Keratinocyte (primary cell): ENCODE measurements around the gene WNT7B. TPM values are rescaled to one million over a fixed set of nuclear protein-coding genes. Genes with fewer than 3 reads are reported as not detected.

Experiments
- DNase-seq: peaks from one replicate; pipeline ENCODE4 v3.0.0-alpha.2; 2011; ENCODE audit warnings: low read depth, missing footprints, low spot score
- FAIRE-seq: peaks from 2 replicates; lab custom pipeline; 2011; peaks lifted over from hg19 to GRCh38; lab: Jason Lieb, UNC
- H2AFZ ChIP-seq: 2 replicates; pipeline ENCODE4 v1.6.0; 2012; ENCODE audit warnings: low read length, control low read depth, inconsistent platforms; ENCODE audit not compliant: control insufficient read depth
- H3K27ac ChIP-seq: 2 replicates; pipeline ENCODE4 v1.5.1; 2011; ENCODE audit warnings: low read length; ENCODE audit not compliant: control insufficient read depth, insufficient read depth
- H3K27me3 ChIP-seq: 3 replicates; pipeline ENCODE4 v1.6.0; 2011; ENCODE audit warnings: low read length; ENCODE audit not compliant: control insufficient read depth, insufficient read depth; ENCODE audit errors: extremely low read depth
- H3K36me3 ChIP-seq, 2 experiments: 2 replicates in 1 of 2; 3 replicates in 1 of 2; pipeline ENCODE4 v1.5.1; 2011; ENCODE audit warnings: low read length in 2 of 2, mild to moderate bottlenecking in 1 of 2; ENCODE audit not compliant: control insufficient read depth in 2 of 2, insufficient read depth in 2 of 2; ENCODE audit errors: extremely low read depth in 1 of 2
- H3K4me1 ChIP-seq: 3 replicates; pipeline ENCODE4 v1.5.1; 2011; ENCODE audit warnings: low read length; ENCODE audit not compliant: control insufficient read depth, insufficient read depth; ENCODE audit errors: extremely low read depth
- H3K4me2 ChIP-seq: 3 replicates; pipeline ENCODE4 v1.6.0; 2011; ENCODE audit warnings: low read depth, low read length; ENCODE audit not compliant: control insufficient read depth, insufficient read depth; ENCODE audit errors: extremely low read depth
- H3K4me3 ChIP-seq, 3 experiments: fragments of 200-600 bp in 1 of 3; sonication (generic) in 1 of 3; 2 replicates in 2 of 3; 3 replicates in 1 of 3; pipeline ENCODE4 v1.5.1; 2011 to 2016; ENCODE audit warnings: low read length in 3 of 3, mild to moderate bottlenecking in 3 of 3, control low read depth in 2 of 3, inconsistent platforms in 1 of 3, low read depth in 1 of 3, mixed read lengths in 1 of 3, mixed run types in 1 of 3, moderate library complexity in 1 of 3; ENCODE audit not compliant: control insufficient read depth in 2 of 3, insufficient read depth in 2 of 3; ENCODE audit errors: extremely low read depth in 1 of 3
- H3K79me2 ChIP-seq: 2 replicates; pipeline ENCODE4 v1.6.0; 2012; ENCODE audit warnings: low read length; ENCODE audit not compliant: control insufficient read depth, insufficient read depth
- H3K9ac ChIP-seq: 3 replicates; pipeline ENCODE4 v1.6.0; 2011; ENCODE audit warnings: low read length; ENCODE audit not compliant: control insufficient read depth, insufficient read depth; ENCODE audit errors: extremely low read depth
- H3K9me1 ChIP-seq: 3 replicates; pipeline ENCODE4 v1.6.0; 2011; ENCODE audit warnings: low read length; ENCODE audit not compliant: control insufficient read depth, insufficient read depth; ENCODE audit errors: extremely low read depth
- H3K9me3 ChIP-seq: 2 replicates; pipeline ENCODE4 v1.5.1; 2012; ENCODE audit warnings: low read depth, low read length; ENCODE audit not compliant: control insufficient read depth
- H4K20me1 ChIP-seq: 3 replicates; pipeline ENCODE4 v1.6.0; 2011; ENCODE audit warnings: low read length; ENCODE audit not compliant: control insufficient read depth, insufficient read depth; ENCODE audit errors: extremely low read depth
- CTCF ChIP-seq, 3 experiments: IDR thresholded peaks in 1 of 3; conservative IDR thresholded peaks in 1 of 3; optimal IDR thresholded peaks in 1 of 3; 2 replicates in 2 of 3; 3 replicates in 1 of 3; pipeline versions ENCODE3 to v1.5.1; 2011; ENCODE audit warnings: low read length in 3 of 3, mild to moderate bottlenecking in 3 of 3, moderate library complexity in 2 of 3, control low read depth in 1 of 3, inconsistent platforms in 1 of 3; ENCODE audit not compliant: insufficient read depth in 2 of 3; ENCODE audit errors: extremely low read depth in 1 of 3
- EZH2 ChIP-seq: IDR thresholded peaks from one replicate; pipeline ENCODE4 v1.6.1; 2012; ENCODE audit warnings: inconsistent platforms, mild to moderate bottlenecking, low read length, moderate library complexity
- dilution Hi-C: fragments of 300-500 bp; cut with MboI; formaldehyde crosslinking; loops from one replicate; pipeline ENCODE4 v1.7.0; 2020; ENCODE audit warnings: low sequenced_read_pairs; ENCODE audit not compliant: extremely low pct_ligation_motif_present
- polyA plus RNA-seq, 5 experiments: library from polyadenylated mRNA; depleted of rRNA in 3 of 5; stranded (reverse) in 3 of 5; stranded (forward) in 1 of 5; unstranded in 1 of 5; fragments of >200 nt; gene quantifications; 1 replicate in 1 of 5; 2 replicates in 3 of 5; 3 replicates in 1 of 5; pipeline versions ENCODE4 v1.2.1 to v1.2.3, GENCODE V29; 2011 to 2012; ENCODE audit warnings: missing spikeins in 2 of 5, low read depth in 1 of 5, low replicate concordance in 1 of 5

Gene WNT7B
- polyA plus RNA-seq, 1 donor (not counting 4 experiments of a cell fraction or from before 2014, with no cell fraction given): 1.7 TPM

GRCh38 chr22:45878901-45879551 is 97.9 kb downstream of the WNT7B start:
- no peak for TF ChIP-seq EZH2
- TF ChIP-seq CTCF (optimal IDR thresholded peaks at IDR 0.05 in 1 of 3, IDR thresholded peaks at IDR 0.05 in 1 of 3, conservative IDR thresholded peaks at IDR 0.05 in 1 of 3; ENCODE audit: extremely low read depth in 1 of 3, insufficient read depth in 2 of 3, low read length in 3 of 3): no peak

GRCh38 chr22:45878051-45878781 is 98.7 kb downstream of the WNT7B start:
- Histone ChIP-seq H3K4me1 (peaks cover 5% of the 10 kb centered on the region), H3K27ac (no peak overlapping the region), H3K27me3 (peaks cover 57% of the 10 kb centered on the region), H3K4me3 (no peak overlapping the region), H3K9me3 (no peaks in the 10 kb centered on the region), H3K9me1 (no peaks in the 10 kb centered on the region), H4K20me1 (no peaks in the 10 kb centered on the region), H3K4me2 (no peak overlapping the region), H3K79me2 (no peaks in the 10 kb centered on the region), H2AFZ (no peak overlapping the region), H3K9ac (no peak overlapping the region), H3K36me3 (no peaks in the 10 kb centered on the region)
- dilution Hi-C loops: no loop called here
- DNase-seq (no peak), FAIRE-seq (no peak)
- TF ChIP-seq EZH2 (no peak), CTCF (optimal IDR thresholded peaks at IDR 0.05 in 1 of 3, IDR thresholded peaks at IDR 0.05 in 1 of 3, conservative IDR thresholded peaks at IDR 0.05 in 1 of 3; ENCODE audit: extremely low read depth in 1 of 3, insufficient read depth in 2 of 3, low read length in 3 of 3) (no peak)

More at GRCh38 chr22:45878901-45879551, 97.9 kb downstream of the WNT7B start:
- Histone ChIP-seq H3K9me1 (no peaks in the 10 kb centered on the region), H4K20me1 (no peaks in the 10 kb centered on the region), H3K36me3 (no peaks in the 10 kb centered on the region), H3K79me2 (no peaks in the 10 kb centered on the region), H3K9ac (no peak overlapping the region), H3K4me2 (no peak overlapping the region), H3K4me1 (peaks cover 7% of the 10 kb centered on the region), H3K4me3 (no peak overlapping the region), H2AFZ (no peak overlapping the region), H3K27me3 (peaks cover 62% of the 10 kb centered on the region), H3K27ac (no peak overlapping the region), H3K9me3 (no peaks in the 10 kb centered on the region)
- DNase-seq (no peak), FAIRE-seq (no peak)
- dilution Hi-C loops: no loop called here
